Measurements from ENCODE around the gene ZFYVE21. TPM values are rescaled to one million over a fixed set of nuclear protein-coding genes. Genes with fewer than 3 reads are reported as not detected.

Gene ZFYVE21
- total and polyA plus RNA-seq, 2 donors from 2014 or later = 67.8 to 70.9 TPM

DNA sequence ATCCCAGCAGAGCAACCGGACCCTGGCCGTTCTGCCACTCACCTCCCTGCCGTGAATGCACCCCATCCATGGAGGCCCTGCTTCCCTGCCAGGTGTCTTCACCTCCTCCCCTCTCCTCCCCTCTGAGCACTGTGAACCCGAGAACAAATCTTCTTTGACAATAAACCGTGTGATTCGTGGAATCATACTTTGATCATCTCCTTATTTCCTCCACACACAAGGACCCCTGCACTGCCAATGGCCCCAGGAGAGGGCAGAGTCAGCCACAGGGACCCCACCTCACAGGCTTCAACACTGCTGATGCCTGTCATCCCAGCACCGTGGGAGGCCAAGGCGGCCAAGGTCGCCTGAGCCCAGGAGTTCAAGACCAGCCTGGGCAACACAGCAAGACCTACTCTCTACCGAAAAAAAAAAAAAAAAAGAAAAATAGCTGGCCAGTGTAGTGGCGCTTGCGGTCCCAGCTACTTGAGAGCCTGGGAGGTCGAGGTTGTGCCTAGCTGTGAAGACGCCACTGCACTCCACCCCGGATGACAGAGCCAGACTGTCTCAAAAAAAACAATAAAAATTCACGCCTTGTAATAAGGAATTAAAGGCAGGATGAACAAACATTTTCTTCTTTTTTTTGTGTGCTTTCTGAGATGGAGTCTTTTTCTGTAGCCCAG is 1.4 kb upstream of the ZFYVE21 start:
- FAIRE-seq = no peak
- peaks cover 0 to 21% (median 10%) of the 10 kb centered on the region in 3 donors for H3K4me1 ChIP-seq (ENCODE audit: control insufficient read depth in 2 of 3, insufficient read depth in 2 of 3, low read depth in 1 of 3, low read length in 3 of 3)

DNA sequence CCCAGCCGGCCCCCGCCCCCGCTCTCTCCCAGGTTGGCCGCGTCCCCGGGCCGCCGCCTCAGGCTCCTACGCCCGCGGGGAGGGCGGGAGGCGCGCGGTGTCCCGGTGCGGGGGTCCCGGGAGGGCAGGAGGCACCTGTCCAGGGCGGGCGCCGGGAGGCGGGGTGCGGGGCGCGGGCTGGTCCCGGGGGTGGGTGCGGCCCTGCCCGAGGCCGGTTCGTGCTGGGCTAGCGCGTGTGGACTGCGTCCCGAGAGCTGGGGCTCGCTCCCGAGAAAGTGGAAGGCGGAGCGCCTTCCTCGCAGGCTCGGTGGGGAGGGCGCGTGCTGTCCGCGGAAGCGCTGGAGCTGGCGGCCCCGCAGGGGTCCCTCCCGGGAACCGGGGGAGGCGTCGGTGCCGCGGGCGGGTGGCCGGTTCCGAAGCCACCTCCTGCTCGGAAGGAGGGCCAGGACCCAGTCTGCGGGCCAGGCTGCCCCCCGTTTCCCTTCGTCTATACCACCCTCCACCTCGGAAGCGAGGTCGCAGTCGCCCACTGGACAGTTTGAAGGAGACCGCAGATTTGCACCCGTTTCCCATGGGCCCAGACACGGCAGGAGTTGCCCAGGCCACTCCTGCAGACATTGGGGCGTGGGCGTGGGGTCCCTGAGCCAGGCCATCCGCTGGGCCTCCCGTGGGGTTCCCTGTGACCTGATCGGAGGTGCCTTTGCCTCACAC is 636 bp downstream of the ZFYVE21 start:
- TF ChIP-seq, protein P1, sequence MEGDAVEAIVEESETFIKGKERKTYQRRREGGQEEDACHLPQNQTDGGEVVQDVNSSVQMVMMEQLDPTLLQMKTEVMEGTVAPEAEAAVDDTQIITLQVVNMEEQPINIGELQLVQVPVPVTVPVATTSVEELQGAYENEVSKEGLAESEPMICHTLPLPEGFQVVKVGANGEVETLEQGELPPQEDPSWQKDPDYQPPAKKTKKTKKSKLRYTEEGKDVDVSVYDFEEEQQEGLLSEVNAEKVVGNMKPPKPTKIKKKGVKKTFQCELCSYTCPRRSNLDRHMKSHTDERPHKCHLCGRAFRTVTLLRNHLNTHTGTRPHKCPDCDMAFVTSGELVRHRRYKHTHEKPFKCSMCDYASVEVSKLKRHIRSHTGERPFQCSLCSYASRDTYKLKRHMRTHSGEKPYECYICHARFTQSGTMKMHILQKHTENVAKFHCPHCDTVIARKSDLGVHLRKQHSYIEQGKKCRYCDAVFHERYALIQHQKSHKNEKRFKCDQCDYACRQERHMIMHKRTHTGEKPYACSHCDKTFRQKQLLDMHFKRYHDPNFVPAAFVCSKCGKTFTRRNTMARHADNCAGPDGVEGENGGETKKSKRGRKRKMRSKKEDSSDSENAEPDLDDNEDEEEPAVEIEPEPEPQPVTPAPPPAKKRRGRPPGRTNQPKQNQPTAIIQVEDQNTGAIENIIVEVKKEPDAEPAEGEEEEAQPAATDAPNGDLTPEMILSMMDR (IDR thresholded peaks at IDR 0.05; ENCODE audit: borderline replicate concordance, extremely low read depth, insufficient read depth) = no peak
- peak in 3 of 5 donors; percentile 30 to 87 (median 80) for DNase-seq
- intact Hi-C loops (cut with DNase I) = no loop called here

More for the DNA sequence above, 1.4 kb upstream of the ZFYVE21 start:
- TF ChIP-seq, protein P1 (IDR thresholded peaks at IDR 0.05; ENCODE audit: borderline replicate concordance, extremely low read depth, insufficient read depth) = no peak
- DNase-seq = peak in 1 of 5 donors; percentile 57
- Histone ChIP-seq H3K9ac (ENCODE audit: low read length in 3 of 3) (no peak overlapping the region), H3K27me3 (ENCODE audit: control insufficient read depth, insufficient read depth, low read length) (no peaks in the 10 kb centered on the region), H3K9me3 (ENCODE audit: control insufficient read depth in 2 of 3, insufficient read depth in 1 of 3, low read length in 3 of 3) (no peaks in the 10 kb centered on the region), H3K4me3 (ENCODE audit: low read length in 3 of 3) (no peak overlapping the region), H3K36me3 (ENCODE audit: control insufficient read depth in 2 of 3, insufficient read depth in 3 of 3, low read length in 3 of 3) (no peaks in the 10 kb centered on the region), H3K27ac (ENCODE audit: low read depth in 2 of 2, low read length in 2 of 2) (no peak overlapping the region)
- intact Hi-C loops (cut with DNase I) = no loop called here

DNA sequence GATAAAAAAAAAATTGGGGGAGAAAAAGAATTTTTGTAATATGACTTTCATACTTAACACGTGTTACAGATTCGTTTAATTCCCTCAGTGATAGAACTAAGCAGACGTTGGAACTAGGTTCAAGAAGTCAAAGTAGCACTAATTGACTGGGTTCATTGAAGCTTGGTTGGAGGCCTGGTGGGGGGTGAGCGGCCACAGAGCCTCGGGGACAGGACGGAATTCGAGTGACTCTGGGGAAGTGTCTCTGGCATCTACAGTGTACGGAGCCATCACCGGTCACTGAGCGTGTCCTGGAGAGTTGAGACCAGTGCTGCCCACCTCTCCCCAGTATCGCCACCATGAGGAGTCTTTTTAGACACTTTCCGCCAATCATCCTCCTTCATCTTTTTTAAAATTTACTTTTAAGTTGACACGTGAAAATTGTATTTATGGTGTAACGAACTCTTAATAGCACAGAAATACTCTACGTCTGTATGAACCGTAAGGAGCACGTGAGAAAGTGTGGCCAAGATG is 1.3 kb downstream of the ZFYVE21 start:
- no peaks in the 10 kb centered on the region for H3K9me3 ChIP-seq (ENCODE audit: control insufficient read depth in 2 of 3, insufficient read depth in 1 of 3, low read length in 3 of 3)
- no peaks in the 10 kb centered on the region for H3K36me3 ChIP-seq (ENCODE audit: control insufficient read depth in 2 of 3, insufficient read depth in 3 of 3, low read length in 3 of 3)
- peak overlapping the region in 2 of 3 donors; percentile 63 for H3K9ac ChIP-seq (ENCODE audit: low read length in 3 of 3)
- H3K27ac ChIP-seq (ENCODE audit: low read depth in 2 of 2, low read length in 2 of 2) = no peak overlapping the region
- H3K4me3 ChIP-seq (ENCODE audit: low read length in 3 of 3) = peak overlapping the region; percentile 21 to 62 (median 51)
- intact Hi-C loops (cut with DNase I) = no loop called here
- no peak for FAIRE-seq
- peaks cover 0 to 16% (median 16%) of the 10 kb centered on the region in 3 donors for H3K4me1 ChIP-seq (ENCODE audit: control insufficient read depth in 2 of 3, insufficient read depth in 2 of 3, low read depth in 1 of 3, low read length in 3 of 3)
- no peak for DNase-seq
- TF ChIP-seq, protein P1 (IDR thresholded peaks at IDR 0.05; ENCODE audit: borderline replicate concordance, extremely low read depth, insufficient read depth) = no peak
- no peaks in the 10 kb centered on the region for H3K27me3 ChIP-seq (ENCODE audit: control insufficient read depth, insufficient read depth, low read length)

More for the DNA sequence above, 636 bp downstream of the ZFYVE21 start:
- H3K4me3 ChIP-seq (ENCODE audit: low read length in 3 of 3) = peak overlapping the region; percentile 21 to 62 (median 51)
- no peak for FAIRE-seq
- H3K4me1 ChIP-seq (ENCODE audit: control insufficient read depth in 2 of 3, insufficient read depth in 2 of 3, low read depth in 1 of 3, low read length in 3 of 3) = peaks cover 0 to 21% (median 16%) of the 10 kb centered on the region in 3 donors
- H3K27me3 ChIP-seq (ENCODE audit: control insufficient read depth, insufficient read depth, low read length) = no peaks in the 10 kb centered on the region
- H3K27ac ChIP-seq (ENCODE audit: low read depth in 2 of 2, low read length in 2 of 2) = no peak overlapping the region
- H3K36me3 ChIP-seq (ENCODE audit: control insufficient read depth in 2 of 3, insufficient read depth in 3 of 3, low read length in 3 of 3) = no peaks in the 10 kb centered on the region
- peak overlapping the region in 2 of 3 donors; percentile 63 for H3K9ac ChIP-seq (ENCODE audit: low read length in 3 of 3)
- no peaks in the 10 kb centered on the region for H3K9me3 ChIP-seq (ENCODE audit: control insufficient read depth in 2 of 3, insufficient read depth in 1 of 3, low read length in 3 of 3)
